Measurements from ENCODE around the gene SLC38A9.
A peak's percentile ranks its signal among the peaks of the same experiment; 100 is the strongest.

Gene SLC38A9

GRCh38 chr5:55645304-55645703 lies 66.8 kb downstream of the SLC38A9 start:
- no peak for DNase-seq

GRCh38 chr5:55638455-55638854 lies 73.7 kb downstream of the SLC38A9 start:
- DNase-seq = no peak

- no peak for DNase-seq
Observed at GRCh38 chr5:55638051-55638450, 74.1 kb downstream of the SLC38A9 start.

GRCh38 chr5:55636683-55637082 lies 75.4 kb downstream of the SLC38A9 start:
- DNase-seq = no peak

GRCh38 chr5:55636177-55636576 lies 75.9 kb downstream of the SLC38A9 start:
- DNase-seq = peak; percentile 4

- DNase-seq = no peak
Observed at GRCh38 chr5:55634866-55635265, 77.3 kb downstream of the SLC38A9 start.

GRCh38 chr5:55634209-55634805 lies 77.8 kb downstream of the SLC38A9 start:
- no peak for DNase-seq

- DNase-seq = no peak
Observed at GRCh38 chr5:55633574-55634208, 78.4 kb downstream of the SLC38A9 start.

- no peak for DNase-seq
Observed at GRCh38 chr5:55629815-55630214, 82.3 kb downstream of the SLC38A9 start.

GRCh38 chr5:55626790-55627189 lies 85.3 kb downstream of the SLC38A9 start:
- DNase-seq = no peak

- no peak for DNase-seq
Observed at GRCh38 chr5:55625913-55626312, 86.2 kb downstream of the SLC38A9 start.

- DNase-seq = no peak
Observed at GRCh38 chr5:55625589-55625909, 86.6 kb downstream of the SLC38A9 start.

GRCh38 chr5:55624841-55625588 lies 87.1 kb downstream of the SLC38A9 start:
- no peak for DNase-seq

- no peak for DNase-seq
Observed at GRCh38 chr5:55623789-55624188, 88.3 kb downstream of the SLC38A9 start.

GRCh38 chr5:55622460-55622859 lies 89.7 kb downstream of the SLC38A9 start:
- no peak for DNase-seq

GRCh38 chr5:55621229-55621628 lies 90.9 kb downstream of the SLC38A9 start:
- DNase-seq = no peak

- DNase-seq = no peak
Observed at GRCh38 chr5:55620766-55621160, 91.4 kb downstream of the SLC38A9 start.

GRCh38 chr5:55620009-55620765 lies 91.9 kb downstream of the SLC38A9 start:
- DNase-seq = no peak

- DNase-seq = no peak
Observed at GRCh38 chr5:55618318-55618717, 93.8 kb downstream of the SLC38A9 start.

GRCh38 chr5:55613112-55613868 lies 98.8 kb downstream of the SLC38A9 start:
- no peak for DNase-seq

- DNase-seq = no peak
Observed at GRCh38 chr5:55610542-55610941, 101.6 kb downstream of the SLC38A9 start.

- no peak for DNase-seq
Observed at GRCh38 chr5:55609413-55609812, 102.7 kb downstream of the SLC38A9 start.
